Gastrocnemius medialis (tissue), 4 donors: ENCODE measurements around the gene OR5T2. TPM values are rescaled to one million over a fixed set of nuclear protein-coding genes. Genes with fewer than 3 reads are reported as not detected.

Experiments
- ATAC-seq, 2 donors: fragments of 150-250 bp; one replicate each; pipeline ENCODE4 v1.9.1; 2016
- DNase-seq, 2 donors: peaks; one replicate each; pipeline ENCODE4 v3.0.0-alpha.2; 2019
- H3K27ac ChIP-seq, 4 donors: fragments of 200-600 bp; sonication (generic); 1 replicate in 1 of 4; 2 replicates in 3 of 4; pipeline ENCODE4 v1.5.1; 2016 to 2018; ENCODE audit warnings: mild to moderate bottlenecking in 2 of 4, moderate library complexity in 1 of 4
- H3K27me3 ChIP-seq, 3 donors: fragments of 200-600 bp; sonication (generic) in 2 of 3; 1 replicate in 1 of 3; 2 replicates in 2 of 3; pipeline versions ENCODE4 v1.5.1 to v1.6.0; 2016 to 2019; ENCODE audit warnings: mild to moderate bottlenecking in 1 of 3, moderate library complexity in 1 of 3
- H3K36me3 ChIP-seq, 2 donors: fragments of 200-600 bp; sonication (generic) in 1 of 2; one replicate each; pipeline ENCODE4 v1.5.1; 2017 to 2018
- H3K4me1 ChIP-seq, 2 donors: fragments of 200-600 bp; sonication (generic) in 1 of 2; one replicate each; pipeline ENCODE4 v1.5.1; 2016 to 2017; ENCODE audit warnings: mild to moderate bottlenecking in 2 of 2
- H3K4me3 ChIP-seq, 4 donors: fragments of 200-600 bp; sonication (generic) in 3 of 4; 1 replicate in 1 of 4; 2 replicates in 3 of 4; pipeline ENCODE4 v1.5.1; 2016 to 2019; ENCODE audit warnings: mild to moderate bottlenecking in 2 of 4
- H3K9me3 ChIP-seq, 3 donors: fragments of 200-600 bp; sonication (generic) in 2 of 3; 1 replicate in 1 of 3; 2 replicates in 2 of 3; pipeline ENCODE4 v1.5.1; 2016 to 2019
- CTCF ChIP-seq, 5 experiments: fragments of 450-650 bp in 3 of 5; fragments of 200-600 bp in 2 of 5; sonication (generic) in 2 of 5; IDR thresholded peaks in 4 of 5; conservative IDR thresholded peaks in 1 of 5; 1 replicate in 4 of 5; 2 replicates in 1 of 5; pipeline ENCODE4 v1.5.1; 2016 to 2019; ENCODE audit warnings: antibody characterized with exemption in 5 of 5, mild to moderate bottlenecking in 3 of 5, moderate library complexity in 3 of 5
- POLR2A ChIP-seq, 2 donors: fragments of 450-650 bp; IDR thresholded peaks; one replicate each; pipeline ENCODE4 v1.6.1; 2017; ENCODE audit warnings: antibody characterized with exemption in 2 of 2, mild to moderate bottlenecking in 2 of 2, moderate library complexity in 2 of 2
- in situ Hi-C, 4 donors: fragments of 200-750 bp; cut with MboI; loops; one replicate each; pipeline versions ENCODE4 v1.15.0 to v1.8.0; 2017; ENCODE audit warnings: low sequenced_read_pairs in 4 of 4
- intact Hi-C: fragments of 100-400 bp; cut with DNase I; formaldehyde crosslinking; loops from one replicate; pipeline ENCODE4 v1.15.1; 2023; ENCODE audit warnings: low total_unique reads
- total RNA-seq, 4 donors: library from RNA; depleted of rRNA; stranded (reverse); fragments of >200 nt; gene quantifications; one replicate each; pipeline versions ENCODE4 v1.1.0 to v1.2.3, GENCODE V29; 2016

Gene OR5T2
- total RNA-seq, 4 donors from 2014 or later: not detected

- no peaks in the 10 kb centered on the region for H3K36me3 ChIP-seq
- H3K27me3 ChIP-seq: no peaks in the 10 kb centered on the region
- in situ Hi-C loops (no loop called here), intact Hi-C loops (no loop called here)
- no peaks in the 10 kb centered on the region for H3K9me3 ChIP-seq
- ATAC-seq (no peak), DNase-seq (no peak)
- TF ChIP-seq CTCF (IDR thresholded peaks at IDR 0.05 in 4 of 5, conservative IDR thresholded peaks at IDR 0.05 in 1 of 5) (no peak), POLR2A (IDR thresholded peaks at IDR 0.05) (no peak)
- H3K27ac ChIP-seq: no peak overlapping the region
- H3K4me3 ChIP-seq: no peak overlapping the region
- H3K4me1 ChIP-seq: no peaks in the 10 kb centered on the region
These were observed 50.6 kb downstream of the OR5T2 start for GRCh38 chr11:56183459-56183858.

Other genes with a start within 250 kb of the OR5T2 start
- not detected for gene OR5F1, start 239.6 kb downstream of the OR5T2 start, total RNA-seq
- gene OR5AS1, start 206.6 kb downstream of the OR5T2 start, total RNA-seq: not detected
- gene OR8I2, start 140.9 kb downstream of the OR5T2 start, total RNA-seq: not detected
- gene OR8H2, start 130.6 kb downstream of the OR5T2 start, total RNA-seq: not detected
- gene OR8H3, start 111.9 kb downstream of the OR5T2 start, total RNA-seq: not detected
- gene OR8J3, start 94.1 kb downstream of the OR5T2 start, total RNA-seq: not detected
- gene OR8K5, start 73.9 kb downstream of the OR5T2 start, total RNA-seq: not detected
- not detected for gene OR5J2, start 57.6 kb downstream of the OR5T2 start, total RNA-seq
- not detected for gene OR5T3, start 18.0 kb upstream of the OR5T2 start, total RNA-seq
- not detected for gene OR5T1, start 39.9 kb upstream of the OR5T2 start, total RNA-seq
- not detected for gene OR8H1, start 58.0 kb upstream of the OR5T2 start, total RNA-seq
- not detected for gene OR8K3, start 80.9 kb upstream of the OR5T2 start, total RNA-seq
- not detected for gene OR8K1, start 111.8 kb upstream of the OR5T2 start, total RNA-seq
- gene OR8J1, start 120.0 kb upstream of the OR5T2 start, total RNA-seq: not detected
- gene OR8U1, start 141.4 kb upstream of the OR5T2 start, total RNA-seq: not detected
- not detected for gene OR5AL1, start 178.4 kb upstream of the OR5T2 start, total RNA-seq
- gene OR5M3, start 239.1 kb upstream of the OR5T2 start, total RNA-seq: not detected